GM18861 (cell line): ENCODE data around the gene INIP.
A peak's percentile ranks its signal among the peaks of the same experiment; 100 is the strongest.

Experiments
- ATAC-seq: cut with Tn5 transposase; IDR thresholded peaks from one replicate; pipeline ENCODE4 v1.9.1; 2021; ENCODE audit not compliant: unreplicated experiment

The INIP gene, protein sequence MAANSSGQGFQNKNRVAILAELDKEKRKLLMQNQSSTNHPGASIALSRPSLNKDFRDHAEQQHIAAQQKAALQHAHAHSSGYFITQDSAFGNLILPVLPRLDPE

DNA sequence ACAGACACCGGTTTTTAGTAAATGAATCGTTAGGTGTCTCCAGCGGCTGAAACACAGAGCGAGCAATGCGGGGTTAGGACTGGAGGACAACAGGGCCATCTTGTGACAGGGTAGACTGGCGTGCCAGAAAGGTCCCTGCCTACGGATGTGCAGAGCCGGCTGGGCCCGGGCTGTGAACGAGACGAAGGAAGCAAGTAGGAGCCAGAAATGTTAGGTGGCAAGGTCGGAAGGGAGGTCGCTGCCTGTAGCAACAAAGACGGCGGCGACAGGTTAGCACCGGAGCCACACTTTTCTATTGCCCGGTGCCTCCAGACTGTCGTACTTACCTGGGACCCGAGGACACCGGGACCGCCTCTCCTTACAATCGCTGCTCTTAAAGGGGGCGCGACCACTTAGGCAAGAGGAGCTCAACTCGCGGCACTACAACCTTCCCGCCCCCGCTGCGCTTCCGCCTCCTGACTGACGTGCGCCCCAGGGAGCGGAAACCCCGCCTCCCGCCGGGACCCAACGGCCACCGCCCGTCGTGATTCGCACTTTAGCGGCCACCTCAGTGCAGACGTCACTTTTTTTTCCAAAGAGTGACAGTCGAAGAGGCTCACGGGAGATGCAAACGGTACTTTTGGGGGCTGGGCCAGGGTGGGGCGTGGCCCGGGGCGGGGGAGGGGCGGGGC lies at the start of gene INIP:
INIP (minus strand) TSS at position 457 of the 671 bp plus-strand sequence. CDS start 1,632 bp downstream, outside the sequence.
- peak; percentile 87 for ATAC-seq

- ATAC-seq = no peak
These were observed 47.4 kb upstream of the INIP start for GRCh38 chr9:112765281-112765680.

DNA sequence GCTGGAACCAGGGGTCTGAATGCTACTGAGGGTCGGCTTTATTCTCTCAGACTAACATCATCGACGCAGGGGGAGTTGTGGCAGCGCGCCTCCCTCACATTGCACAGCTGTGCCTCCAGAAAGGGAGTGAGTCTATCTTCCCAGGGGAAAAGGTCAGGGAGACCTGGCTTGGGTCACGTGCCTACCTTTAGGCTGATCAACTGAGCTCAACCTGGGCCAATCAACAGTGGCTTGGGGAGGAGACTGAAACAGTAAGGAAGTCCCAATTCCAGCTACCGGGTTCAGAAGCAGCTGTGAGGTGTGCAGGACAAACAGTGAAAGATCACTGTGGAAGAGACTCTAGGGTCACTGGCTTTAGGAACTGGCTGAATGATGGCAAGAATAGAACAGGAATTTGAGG lies 46.9 kb upstream of the INIP start:
- ATAC-seq = no peak

DNA sequence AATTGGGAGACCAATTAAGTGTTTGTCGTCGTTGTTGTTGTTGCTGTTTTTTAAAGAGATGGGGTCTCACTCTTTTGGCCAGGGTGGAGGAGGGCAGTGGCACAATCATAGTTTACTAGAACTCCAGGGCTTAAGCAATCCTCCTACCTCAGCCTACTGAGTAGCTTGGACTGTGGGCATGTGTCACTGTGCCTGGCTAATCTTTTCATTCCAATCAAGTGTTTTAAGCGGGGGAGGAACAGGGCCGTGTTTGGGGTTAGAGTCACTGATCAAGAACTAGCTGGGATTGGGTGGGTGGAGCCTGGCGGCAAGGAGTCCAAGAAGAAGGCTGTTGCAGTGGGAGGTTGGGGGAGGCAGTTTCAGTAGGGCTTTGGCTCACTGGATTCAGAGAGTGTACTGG lies 46.4 kb upstream of the INIP start:
- no peak for ATAC-seq

GRCh38 chr9:112762726-112763518 lies 45.0 kb upstream of the INIP start:
- no peak for ATAC-seq

- no peak for ATAC-seq
These were observed 44.2 kb upstream of the INIP start for GRCh38 chr9:112761912-112762655.

DNA sequence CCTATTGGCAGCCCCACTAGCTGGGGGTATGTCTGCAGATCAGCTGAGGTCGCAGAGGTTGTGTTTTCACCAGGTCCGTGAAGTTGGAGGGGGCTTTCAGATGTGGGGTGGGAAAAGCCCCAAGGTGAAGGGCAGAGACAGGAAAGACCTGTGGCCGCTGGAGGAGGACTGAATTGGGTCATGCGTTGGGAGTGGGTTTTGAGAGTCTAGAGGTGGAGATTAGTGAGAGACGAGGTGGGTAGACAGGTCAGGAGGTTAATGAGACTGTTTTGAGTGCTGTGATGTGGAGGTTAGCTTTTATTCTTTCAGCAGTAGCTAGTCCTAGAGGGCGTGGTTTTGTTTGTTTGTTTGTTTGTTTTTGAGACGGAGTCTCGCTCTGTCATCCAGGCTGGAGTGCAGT lies 42.9 kb upstream of the INIP start:
- ATAC-seq = no peak

DNA sequence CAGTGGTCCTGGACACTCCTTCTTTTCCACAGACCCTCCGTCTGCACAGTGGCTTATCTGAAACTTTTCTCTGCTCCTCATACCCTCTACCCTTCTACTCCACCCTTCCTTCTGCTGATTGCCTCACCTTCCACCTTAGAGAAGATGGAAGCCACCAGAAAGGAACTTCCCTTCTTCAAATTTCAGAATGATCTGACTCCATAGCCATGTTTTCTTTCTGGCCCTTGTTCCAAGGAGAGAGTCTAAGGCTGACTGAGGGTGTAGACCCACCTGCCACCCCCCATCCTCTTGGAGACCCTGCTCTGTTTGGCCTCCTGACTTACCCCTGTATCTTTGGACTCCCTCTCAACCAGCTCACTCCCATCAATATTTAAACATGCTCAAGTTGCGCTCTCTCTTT lies 40.0 kb upstream of the INIP start:
- ATAC-seq = no peak

DNA sequence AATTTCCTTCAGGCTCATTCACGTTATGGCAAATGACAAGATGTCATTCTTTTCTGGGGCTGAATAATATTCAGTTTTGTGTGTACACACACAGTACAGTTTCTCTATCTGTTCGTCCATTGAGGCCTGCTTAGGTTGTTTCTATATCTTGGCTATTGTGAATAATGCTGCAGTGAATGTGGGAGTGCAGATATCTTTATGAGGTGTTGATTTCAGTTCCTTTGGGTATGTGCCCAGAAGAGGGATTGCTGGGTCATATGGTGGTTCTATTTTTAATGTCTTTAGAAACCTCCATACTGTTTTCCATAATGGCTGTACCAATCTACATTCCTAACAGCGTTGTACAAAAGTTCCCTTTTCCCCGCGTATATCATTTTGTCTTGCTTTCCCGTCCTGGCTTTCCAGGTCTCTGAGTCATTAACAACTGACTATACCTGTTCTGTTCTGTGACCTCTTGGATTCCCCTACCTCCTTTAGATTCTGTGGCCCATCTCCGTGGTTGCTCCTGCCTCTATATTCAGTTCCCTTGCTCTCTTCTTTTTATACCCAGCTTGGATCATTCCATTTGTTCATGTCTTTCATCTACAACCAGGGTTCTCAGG lies 39.5 kb upstream of the INIP start:
- no peak for ATAC-seq

GRCh38 chr9:112755675-112756074 lies 37.8 kb upstream of the INIP start:
- no peak for ATAC-seq

DNA sequence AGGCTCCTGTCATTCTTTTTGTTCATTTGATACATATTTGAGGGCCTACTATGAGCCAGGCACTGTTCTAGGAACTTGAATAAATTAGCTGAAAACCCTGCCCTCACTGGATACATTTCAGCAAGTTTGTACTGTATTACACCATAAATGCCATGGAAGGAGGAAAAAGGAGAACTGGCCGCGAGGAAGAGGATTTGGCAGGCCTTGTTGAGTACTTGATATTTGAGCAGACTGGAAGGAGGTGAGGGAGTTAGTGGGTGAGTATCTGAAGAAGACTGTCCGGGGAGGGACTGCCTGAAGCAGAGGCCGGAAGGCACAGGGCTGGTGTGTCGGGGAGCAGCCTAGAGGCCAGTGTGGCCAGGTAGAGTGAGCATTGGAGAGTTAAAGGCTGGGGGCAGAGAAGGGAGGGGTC lies 37.1 kb upstream of the INIP start:
- no peak for ATAC-seq

DNA sequence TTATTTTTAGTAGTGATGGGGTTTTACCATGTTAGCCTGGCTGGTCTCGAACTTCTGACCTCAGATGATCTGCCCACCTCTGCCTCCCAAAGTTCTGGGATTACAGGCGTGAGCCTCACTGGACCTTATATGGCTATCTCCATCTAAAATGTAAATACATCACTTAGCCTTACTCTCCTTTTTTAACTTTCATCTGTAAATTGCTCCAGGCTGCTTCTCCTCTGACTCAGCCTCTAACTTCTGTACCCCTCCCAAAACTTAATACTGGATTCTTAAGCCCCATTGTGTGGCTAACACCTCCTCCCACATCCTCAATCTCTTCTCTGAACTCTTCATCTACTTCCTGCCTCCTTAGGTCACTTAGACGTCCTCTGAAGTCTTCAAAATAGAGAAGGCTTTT lies 36.7 kb upstream of the INIP start:
- no peak for ATAC-seq

- ATAC-seq = no peak
These were observed 35.8 kb upstream of the INIP start for GRCh38 chr9:112753725-112754124.

- no peak for ATAC-seq
These were observed 34.6 kb upstream of the INIP start for GRCh38 chr9:112752334-112753125.

- ATAC-seq = peak; percentile 38
These were observed 33.3 kb upstream of the INIP start for GRCh38 chr9:112751056-112751795.

GRCh38 chr9:112750764-112751055 lies 32.8 kb upstream of the INIP start:
- no peak for ATAC-seq

- ATAC-seq = peak; percentile 61
These were observed 32.3 kb upstream of the INIP start, which contains the start of gene SNX30 for GRCh38 chr9:112750016-112750763. Gene SNX30 (plus strand): TSS chr9:112750760. CDS start chr9:112751002, 242 bp downstream.

DNA sequence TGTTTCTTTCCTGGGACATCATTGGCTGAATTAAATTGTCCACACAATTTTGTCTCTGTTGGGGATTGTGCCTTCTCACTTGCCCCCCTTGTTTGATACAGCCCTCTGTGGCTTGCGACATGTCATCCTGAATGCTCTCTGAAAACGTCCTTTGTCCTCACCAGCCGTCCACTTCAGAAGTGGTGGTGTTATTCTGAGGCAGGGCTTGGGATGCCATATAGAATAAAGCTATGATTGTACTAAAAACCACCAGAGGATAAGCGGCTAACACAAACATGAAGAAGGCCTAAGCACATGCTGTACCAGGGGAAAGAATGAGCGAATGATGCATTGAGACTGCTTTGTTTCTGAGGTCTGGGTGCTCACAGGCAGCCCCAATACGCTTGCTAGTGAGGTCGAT lies 29.2 kb upstream of the INIP start:
- no peak for ATAC-seq

DNA sequence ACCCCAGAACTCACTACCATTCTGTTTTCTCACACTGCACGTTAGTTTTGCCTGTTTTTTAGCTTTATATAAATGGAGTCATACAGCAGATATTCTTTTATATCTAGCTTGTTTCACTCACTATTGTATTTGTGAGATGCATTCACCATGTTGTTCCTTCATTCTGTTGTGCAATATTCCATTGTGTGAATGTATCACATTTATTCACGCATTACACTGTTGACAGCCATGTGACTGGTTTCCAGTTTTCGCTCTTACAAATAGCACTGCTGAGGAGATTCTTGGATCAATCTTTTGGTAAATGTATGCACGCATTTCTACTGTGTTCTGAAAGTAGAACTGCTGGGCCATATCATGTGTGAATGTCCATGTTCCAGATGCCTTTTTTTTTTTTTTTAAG lies 26.3 kb upstream of the INIP start:
- ATAC-seq = no peak
